GM23248 (cell line): ENCODE measurements around the gene FAM163B.

Source experiments
- EZH2 ChIP-seq: fragments of 200-600 bp; sonication (generic); IDR thresholded peaks from 2 replicates; pipeline ENCODE4 v1.6.1; 2018; ENCODE audit warnings: antibody characterized with exemption, mild to moderate bottlenecking; ENCODE audit not compliant: insufficient read depth, poor library complexity, severe bottlenecking
- EZH2phosphoT487 ChIP-seq: fragments of 200-600 bp; sonication (generic); IDR thresholded peaks from 2 replicates; pipeline ENCODE4 v1.6.1; 2018; ENCODE audit warnings: antibody characterized with exemption, moderate library complexity, mild to moderate bottlenecking, low read depth; ENCODE audit not compliant: insufficient read depth

GRCh38 chr9:133557581-133557980 is 51.6 kb downstream of the FAM163B start:
- no peak for TF ChIP-seq EZH2
- no peak for TF ChIP-seq EZH2phosphoT487
